ENCODE measurements around the gene FGF16.

Gene FGF16

GRCh38 chrX:77422891-77423648 is 24.1 kb upstream of the FGF16 start:
- TF ChIP-seq CTCF (IDR thresholded peaks at IDR 0.05; ENCODE audit: low read depth, low read length), result no peak
- DNase-seq (ENCODE audit: extremely low read depth, low read depth), result no peak

- no peak for TF ChIP-seq CTCF (IDR thresholded peaks at IDR 0.05; ENCODE audit: low read depth, low read length)
- no peak for DNase-seq (ENCODE audit: extremely low read depth, low read depth)
Observed at GRCh38 chrX:77426811-77427210, 20.4 kb upstream of the FGF16 start.

GRCh38 chrX:77427611-77428010 is 19.6 kb upstream of the FGF16 start:
- TF ChIP-seq CTCF (IDR thresholded peaks at IDR 0.05; ENCODE audit: low read depth, low read length), result no peak
- DNase-seq (ENCODE audit: extremely low read depth, low read depth), result no peak

- DNase-seq (ENCODE audit: extremely low read depth, low read depth), result no peak
- no peak for TF ChIP-seq CTCF (IDR thresholded peaks at IDR 0.05; ENCODE audit: low read depth, low read length)
Observed at GRCh38 chrX:77428551-77428950, 18.6 kb upstream of the FGF16 start.

- DNase-seq (ENCODE audit: extremely low read depth, low read depth), result peak; percentile 29
- TF ChIP-seq CTCF (IDR thresholded peaks at IDR 0.05; ENCODE audit: low read depth, low read length), result peak; percentile 6
Observed at GRCh38 chrX:77431227-77431626, 16.0 kb upstream of the FGF16 start.

GRCh38 chrX:77433001-77433400 is 14.2 kb upstream of the FGF16 start:
- DNase-seq (ENCODE audit: extremely low read depth, low read depth), result no peak
- TF ChIP-seq CTCF (IDR thresholded peaks at IDR 0.05; ENCODE audit: low read depth, low read length), result no peak

- TF ChIP-seq CTCF (IDR thresholded peaks at IDR 0.05; ENCODE audit: low read depth, low read length), result no peak
- DNase-seq (ENCODE audit: extremely low read depth, low read depth), result no peak
Observed at GRCh38 chrX:77434962-77435361, 12.2 kb upstream of the FGF16 start.
